Non-pigmented ciliary epithelial cell (primary cell): Measurements from ENCODE around the gene C1orf226.
A peak's percentile ranks its signal among the peaks of the same experiment; 100 is the strongest.

Experiments used
- DNase-seq: peaks from one replicate; pipeline ENCODE4 v3.0.0-alpha.2; 2010; ENCODE audit warnings: low read depth

The C1orf226 gene

DNA sequence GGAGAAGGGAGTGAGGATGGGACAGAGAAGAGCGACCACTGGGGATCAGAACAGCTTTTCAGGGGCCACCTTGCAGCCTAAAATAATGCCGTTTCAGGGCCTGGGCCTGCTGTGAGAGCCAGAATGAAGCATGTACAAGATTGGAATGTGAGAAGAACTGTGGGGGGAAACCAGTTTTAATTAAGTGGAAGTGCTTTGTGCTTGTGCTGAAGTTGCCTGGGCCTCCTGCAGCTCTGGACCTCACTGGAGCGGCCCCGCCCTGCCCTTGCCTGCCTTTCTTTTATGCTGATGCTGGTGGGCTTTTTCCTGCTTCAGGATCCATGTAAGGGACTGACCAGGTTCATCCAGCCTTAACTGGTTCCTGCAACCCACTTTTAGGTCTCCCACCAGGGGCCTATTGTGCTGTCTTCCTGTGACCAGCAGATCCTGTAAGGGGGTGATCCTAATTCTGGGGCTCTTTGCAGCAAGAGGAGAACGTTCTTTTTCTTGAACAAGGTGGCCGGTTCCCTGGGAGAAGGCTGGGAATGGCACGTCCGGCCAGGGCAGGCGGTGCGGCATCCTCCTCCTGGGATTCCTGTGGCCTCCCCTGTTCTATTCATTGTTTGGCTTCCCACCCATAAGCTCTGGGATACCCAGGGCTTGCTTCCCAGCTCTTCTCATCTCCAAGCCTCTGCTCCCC, 3.2 kb downstream of the C1orf226 start:
- DNase-seq: no peak

DNA sequence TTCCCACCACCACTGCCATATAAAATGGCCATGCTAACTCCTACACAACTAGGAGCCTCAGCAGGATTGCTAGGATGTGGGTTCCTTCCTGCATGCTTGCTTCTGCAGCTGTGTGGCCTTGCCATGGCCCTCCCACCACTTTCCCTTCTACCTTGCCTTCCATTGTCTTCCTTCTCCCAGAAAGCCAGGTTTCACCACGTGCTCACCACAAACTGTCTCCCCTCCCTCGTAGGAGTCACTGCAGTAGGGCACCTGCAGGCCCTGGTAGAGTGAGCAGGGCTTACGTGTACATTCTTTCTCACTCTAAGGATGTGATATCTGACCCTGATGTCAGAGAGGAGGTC, 3.7 kb downstream of the C1orf226 start:
- no peak for DNase-seq

DNA sequence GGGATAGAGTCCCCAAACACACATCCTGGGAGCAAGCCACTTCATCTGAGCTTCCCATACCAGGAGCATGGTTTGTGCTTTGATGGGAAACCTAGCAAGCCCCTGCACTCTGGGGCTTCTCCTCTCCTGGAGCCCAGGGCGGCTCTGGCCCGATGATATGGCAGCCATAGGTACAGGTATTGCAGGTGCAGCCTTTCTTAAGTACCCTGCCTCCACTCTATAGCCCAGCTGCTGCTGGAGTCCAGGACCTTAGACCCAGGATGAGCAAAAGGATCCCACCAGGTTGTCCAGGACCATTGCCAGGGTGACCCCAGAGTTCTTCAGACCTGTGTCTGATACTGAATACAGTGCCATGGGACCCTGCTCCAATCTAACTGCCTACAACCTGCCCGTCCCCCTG, 4.2 kb downstream of the C1orf226 start:
- no peak for DNase-seq

DNA sequence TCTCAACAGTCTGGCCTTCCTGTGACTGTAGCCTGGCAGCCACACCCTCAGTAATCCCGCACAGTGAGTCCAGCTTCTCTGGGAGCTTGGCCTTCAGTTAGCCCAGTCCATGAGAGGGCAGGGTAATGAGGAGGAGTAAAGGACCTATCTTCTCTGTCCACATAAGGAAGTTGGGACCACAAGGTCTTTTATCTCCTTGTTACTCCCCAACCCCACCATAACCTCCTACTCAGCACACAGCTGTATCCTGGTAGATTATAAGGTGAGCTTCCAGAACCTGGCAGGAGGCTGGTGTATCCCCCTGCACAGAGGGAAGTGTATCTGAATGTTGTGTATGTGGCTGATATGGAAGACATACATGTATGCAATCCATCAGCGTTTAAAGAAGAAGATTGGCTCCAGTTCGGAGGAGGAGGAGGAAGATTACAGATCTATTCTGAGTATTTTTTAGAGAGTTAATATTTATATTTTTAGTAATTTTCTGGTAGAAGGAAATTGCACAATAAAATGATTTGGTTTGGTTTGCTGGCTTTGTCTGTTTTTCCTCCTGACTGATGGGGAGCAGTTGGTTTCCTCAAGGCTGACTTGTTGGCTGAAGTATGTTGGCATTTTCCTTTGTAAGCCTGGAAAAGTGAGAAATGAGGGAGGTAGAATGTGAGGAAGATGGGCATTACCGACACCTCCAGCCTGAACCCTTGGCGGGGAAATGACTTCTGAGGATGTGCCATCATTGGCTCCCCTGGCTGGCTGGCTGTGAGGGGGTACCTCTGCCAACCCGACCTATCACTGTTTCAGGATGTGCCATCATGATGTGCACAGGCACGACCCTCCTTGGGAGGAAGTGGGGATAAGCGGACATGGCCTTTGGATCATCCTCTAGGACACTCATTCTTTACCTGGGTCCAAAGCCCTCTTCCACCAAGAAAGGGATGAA, 5.0 kb downstream of the C1orf226 start:
- DNase-seq: no peak

DNA sequence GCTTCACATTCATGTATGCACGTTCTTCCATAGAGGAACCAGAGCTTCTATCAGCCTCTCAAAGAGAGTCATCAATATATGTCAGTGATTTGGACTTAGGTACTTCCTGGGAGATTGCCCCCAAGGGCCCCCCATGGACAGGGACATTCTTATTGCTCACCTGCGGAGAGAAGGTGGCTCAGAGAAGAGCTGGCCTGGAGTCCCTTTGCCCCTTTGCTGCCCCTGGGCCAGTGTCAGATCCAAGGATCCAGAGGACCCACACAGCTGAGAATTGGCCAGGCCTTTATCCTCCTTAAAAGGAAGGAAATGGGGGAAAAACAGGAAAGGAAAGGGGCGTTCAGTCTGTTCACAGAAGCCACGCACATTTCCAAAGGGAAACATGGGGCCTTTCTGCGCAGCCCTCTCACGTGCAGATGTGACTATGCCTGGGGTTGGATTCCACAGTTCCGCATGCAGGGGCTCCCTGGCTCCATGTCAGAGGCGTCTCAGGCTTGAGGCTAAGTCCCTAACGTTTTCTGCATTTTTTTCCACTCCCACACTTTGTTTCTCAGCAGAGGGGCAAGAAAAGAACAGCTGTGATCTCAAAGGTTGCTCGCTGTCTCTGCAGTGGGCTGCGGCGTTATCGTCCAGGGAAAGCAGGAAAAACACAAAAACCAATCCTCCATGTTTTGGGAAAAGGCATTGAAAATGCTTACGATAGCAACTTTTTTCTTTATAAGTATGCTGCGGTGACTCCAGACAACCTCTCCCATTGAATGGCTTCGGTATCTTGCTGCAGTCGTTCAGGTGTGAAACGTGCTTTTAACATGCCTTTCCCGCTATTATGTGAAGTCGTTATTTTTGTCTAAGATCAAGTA, 5.9 kb downstream of the C1orf226 start:
- no peak for DNase-seq

DNA sequence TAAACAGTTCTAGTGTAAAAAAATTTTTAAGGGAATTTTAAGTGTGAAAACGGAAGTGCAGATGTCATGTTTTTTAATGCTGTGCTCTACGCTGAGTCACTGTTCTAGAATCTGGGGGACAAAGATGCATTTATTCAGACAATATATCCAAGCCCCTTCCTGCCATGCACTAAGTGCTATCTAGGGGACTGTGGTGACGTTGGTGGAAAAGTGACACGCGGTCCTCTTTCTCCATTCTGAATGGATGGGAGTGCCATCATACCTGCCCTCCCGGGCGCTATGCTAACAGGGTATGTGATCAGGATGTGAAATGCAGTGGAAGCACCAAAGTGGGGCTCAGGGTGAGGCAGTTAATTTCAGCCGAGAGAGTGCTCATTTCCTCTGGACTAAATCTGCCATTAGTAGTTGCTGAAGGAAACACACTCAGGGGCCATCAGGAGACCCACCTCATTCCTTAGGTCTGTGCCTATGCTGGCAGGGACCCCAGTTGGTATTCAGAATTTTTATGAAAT, 6.6 kb downstream of the C1orf226 start:
- DNase-seq: no peak

DNA sequence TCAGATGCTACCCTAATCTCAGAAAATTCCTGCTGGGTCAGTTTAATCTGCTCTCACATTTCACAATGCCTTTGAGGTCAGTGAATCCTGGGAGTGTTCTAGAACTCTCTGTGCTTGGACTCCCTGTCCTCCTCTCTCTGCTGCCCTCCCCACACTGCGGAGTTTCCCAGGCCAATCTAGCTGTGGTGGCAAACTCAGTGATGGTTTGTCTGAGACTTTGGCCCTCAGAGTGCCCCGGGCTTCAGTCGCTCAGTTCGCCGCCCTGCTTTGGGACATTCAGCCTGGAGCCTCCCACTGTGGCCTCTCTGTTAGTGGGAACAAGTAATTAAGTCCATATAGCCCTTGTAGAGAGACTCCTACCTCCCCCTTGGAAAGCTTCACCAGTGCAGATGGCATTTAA, 7.1 kb downstream of the C1orf226 start:
- no peak for DNase-seq

DNA sequence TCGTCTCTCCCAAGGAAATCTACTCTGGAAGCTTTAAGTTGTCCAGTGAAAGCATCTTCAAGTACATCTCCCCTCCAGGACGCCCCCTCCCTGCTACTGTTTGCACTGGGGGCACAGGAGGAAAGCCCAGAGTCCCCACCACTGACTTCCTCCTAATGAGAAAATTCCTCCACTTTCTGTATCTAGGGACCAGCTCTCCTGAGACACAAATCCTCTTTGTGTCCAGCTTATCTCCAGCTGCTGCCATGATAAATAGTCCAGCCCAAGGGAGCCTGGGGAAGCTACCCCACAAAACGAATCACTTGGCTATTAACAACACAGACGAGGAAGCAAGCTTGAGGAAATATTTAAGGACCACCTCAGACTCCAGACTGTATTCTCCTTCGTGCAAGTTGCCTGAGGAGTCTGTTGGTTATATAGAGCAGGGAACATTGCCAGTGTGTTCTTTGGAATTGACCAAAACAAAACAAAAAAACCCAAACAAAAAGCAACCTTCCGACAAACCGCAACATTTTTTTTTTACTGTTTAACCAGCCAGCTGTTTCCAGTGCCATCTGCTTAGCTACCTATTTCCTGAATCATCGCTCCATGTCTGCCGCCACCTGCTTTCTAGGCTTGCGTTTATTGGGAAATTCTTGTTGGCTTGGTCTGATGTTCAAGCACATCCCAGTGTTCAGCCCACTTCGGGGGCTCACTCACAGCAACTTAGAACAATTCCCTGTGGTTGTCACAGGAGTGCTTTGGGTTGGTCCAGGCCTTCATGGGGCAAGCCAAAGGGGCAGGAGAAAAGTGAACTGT, 7.7 kb downstream of the C1orf226 start:
- DNase-seq: no peak

DNA sequence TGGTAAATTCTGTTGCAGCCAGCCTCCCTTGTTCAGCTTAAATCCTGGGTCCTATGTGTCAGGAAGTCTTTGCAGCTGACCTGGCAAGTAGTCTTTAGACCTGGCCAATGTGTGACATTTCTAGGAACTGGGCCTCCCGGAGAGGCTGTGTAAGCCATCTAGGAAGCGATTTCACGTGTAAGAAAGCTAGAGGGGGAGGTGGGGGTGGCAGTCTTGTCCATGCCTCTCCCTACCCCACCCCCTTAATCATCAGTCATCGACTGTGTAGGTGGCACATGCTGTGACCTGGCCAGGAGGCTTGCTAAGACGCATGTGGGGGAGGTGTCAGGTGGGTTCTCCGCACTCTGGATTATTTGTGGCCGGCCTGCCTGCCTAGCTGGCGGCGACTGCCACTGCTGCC, 8.4 kb downstream of the C1orf226 start:
- no peak for DNase-seq

DNA sequence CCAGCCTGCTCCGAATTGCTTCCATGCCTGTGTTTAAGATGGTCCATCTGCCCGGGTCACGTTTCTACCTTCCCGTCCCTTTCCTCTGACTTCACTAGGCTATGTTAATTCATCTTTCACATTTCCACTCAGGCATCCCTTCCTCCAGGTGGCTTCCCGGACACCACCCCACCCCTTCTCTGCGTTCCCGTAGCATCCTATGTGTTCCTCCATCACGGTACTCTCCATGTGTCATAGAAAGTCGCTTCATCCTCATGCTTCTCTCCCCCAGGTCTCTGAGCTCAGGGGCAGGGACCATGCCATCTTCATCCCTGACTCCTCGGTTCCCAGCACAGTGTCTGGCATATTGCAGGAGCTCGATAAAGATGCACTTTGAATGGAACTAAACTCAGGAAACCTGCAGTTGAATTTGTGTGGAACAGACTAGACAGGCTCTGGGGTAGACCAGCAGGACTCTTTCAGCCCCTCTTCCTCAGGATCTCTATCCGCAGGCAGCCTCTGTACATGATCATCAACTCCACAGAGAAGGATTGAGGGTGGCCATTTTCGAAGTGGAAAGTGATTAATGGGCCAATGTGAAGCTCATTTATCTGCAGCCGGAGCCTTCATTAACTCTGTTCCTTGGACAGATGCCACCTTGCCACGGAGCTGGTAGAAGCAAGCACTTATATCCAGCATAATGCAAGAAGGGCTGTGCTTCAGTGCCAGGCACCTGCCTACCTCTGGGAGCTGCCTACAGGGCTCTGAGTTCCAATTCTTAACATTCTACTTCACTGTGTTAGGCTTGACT, 9.1 kb downstream of the C1orf226 start:
- DNase-seq: no peak

DNA sequence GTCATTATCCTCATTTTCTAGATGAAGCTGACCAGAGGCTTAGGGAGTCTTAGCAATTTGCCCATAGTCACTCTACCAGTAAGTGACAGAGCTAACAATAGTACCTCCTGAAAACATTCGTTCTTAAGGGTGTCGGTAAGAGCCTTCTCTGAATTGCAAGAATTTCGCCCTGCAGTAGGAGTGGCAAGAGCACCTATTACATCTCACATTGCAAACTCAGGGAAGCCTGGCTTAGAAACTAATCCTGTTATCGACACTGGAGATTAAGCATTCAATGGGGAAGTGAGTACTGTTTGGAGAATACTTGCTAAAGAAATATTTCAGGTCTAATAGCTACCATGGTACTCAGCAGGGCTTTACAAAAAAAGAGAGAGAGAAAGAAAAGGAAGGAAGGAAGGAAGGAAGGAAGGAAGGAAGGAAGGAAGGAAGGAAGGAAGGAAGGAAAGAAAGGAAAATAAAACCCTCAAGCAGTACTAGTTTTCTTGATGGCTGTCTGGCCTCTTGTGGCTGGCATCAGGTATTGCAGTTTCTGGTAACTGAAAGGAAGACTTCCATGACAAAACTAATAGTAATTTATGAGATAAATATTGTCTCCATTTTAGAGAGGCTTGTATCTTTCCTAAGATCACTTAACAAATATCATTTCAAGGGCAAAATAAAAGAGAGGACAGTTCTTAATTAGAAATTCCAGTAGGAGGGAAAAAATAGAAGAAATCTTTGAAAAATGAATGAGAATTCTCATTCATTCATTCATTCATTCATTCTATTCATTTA, 10.4 kb downstream of the C1orf226 start:
- no peak for DNase-seq

DNA sequence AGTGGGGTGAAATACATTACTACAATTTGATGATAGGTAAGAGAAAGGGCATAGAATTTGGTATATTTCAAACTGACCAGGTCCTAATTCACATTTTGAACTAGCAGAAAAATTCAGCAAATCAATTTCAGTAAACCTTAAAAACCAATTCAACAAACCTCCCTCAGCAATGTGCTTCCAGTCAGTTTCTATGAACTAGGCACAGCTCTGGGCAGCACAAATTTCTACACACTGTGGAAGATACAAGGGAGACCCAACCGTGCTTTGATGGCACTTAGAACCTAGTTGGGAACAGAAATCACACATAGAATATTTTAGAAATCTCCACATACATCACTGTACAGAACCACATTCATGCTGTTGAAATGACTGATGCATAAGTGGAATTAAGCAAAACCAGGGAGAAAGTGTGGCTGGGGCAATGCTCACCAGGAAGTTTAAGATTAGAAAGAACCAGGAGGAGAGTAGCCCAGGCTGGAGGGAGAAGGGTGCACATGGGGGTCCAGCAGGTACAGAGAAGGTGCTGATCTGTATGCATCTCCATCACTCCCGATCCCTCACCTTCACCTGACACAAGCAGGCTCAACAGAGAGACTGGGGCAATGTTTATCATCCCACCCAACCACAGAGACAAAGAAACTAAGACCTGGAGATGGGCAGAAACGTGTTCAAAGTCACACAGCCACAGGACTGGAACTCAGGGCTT, 14.8 kb downstream of the C1orf226 start:
- no peak for DNase-seq

DNA sequence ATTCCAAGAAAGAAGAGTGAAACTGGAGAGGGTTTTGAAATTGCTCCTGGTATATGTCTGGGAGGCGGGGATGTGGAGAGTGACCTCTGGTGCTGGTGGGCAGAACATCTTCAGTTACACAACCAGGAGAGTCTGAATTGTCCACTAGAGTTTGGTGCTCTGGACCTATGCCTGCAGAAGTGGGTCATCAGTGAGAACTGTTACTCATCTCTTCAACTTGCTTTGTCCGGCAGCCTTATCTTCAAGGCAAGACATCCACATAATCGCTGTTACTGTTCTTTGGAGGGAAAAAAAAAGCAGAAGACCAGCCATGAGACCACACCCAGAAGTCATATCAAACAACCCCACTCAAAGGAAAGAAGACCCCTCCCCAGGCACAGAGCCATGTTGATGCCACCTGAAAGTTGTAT, 15.5 kb downstream of the C1orf226 start:
- no peak for DNase-seq

DNA sequence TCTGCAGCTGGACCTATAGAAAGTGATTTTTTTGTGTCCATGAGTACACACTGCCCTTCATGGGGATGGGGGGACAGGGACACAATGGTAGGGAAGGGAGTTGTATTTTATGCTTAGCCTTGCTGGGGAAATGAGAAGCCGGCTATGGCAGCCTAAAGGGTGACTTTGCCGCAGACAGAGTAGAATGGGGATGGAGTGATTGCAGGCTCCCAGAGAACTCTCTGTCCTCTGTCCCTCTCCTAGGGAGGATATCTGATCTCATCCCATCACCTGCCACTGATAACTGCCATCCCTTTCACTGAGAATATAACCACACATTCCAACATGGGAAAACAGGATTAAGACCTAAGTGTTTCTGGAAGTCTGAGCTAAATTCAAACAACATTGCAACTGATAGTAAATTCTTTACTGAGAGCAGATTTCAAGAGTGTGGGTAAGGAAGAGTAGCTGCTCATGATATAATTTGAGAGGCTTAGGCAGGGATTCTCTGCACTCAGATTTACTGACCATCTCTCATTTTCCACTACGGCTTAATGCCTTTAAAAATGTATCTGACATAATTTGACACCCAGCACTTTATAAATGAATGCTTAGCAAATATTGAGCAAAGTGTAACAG, 16.5 kb downstream of the C1orf226 start:
- no peak for DNase-seq

DNA sequence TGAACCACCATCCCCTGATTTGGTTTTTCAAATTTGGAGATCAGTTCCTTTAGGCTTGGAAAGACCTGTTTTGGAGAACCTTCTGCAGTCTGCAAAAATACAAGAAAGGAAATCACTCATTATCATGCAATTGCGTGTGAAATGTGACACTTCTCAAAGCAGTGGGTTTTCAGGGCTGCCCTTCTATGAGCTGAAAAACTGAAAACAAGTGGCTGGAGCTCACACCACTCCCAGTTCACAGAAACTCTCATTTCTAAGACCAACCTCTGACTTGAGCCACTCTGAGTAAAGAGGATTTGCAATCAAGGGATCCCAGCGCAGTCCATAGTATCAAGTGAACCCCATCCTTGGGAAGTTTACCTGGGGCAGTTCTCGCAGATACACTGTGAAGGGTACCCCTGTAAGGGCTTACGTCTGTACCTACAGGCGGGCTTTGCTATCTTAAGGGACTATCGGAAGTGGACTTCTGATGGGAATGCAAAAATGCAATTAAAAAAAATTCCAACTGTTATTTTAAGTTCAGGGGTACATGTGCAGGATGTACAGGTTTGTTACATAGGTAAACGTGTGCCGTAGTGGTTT, 17.6 kb downstream of the C1orf226 start:
- no peak for DNase-seq

DNA sequence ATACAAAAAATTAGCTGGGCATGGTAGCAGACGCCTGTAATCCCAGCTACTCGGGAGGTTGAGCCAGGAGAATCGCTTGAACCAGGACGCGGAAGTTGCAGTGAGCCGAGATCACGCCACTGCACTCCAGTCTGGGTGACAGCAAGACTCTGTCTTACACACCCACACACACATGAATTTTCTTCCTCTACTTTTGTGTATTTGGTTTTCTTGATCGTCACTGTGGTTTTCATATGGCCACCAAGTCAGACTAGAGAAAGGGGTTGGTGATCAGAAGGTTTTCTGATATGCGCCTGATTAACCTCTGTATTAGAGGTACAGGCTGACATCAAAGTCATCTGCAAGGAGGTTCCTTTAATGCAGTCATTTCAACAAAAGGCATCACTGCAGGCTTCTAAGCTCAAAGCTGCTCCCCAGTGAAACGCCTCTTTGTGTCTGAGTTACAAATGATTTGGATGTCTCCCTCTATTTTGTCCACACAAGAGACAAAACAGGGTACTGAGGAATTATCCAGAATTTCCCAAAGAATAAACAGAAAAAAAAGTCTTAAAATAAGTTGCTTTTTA, 19.3 kb downstream of the C1orf226 start:
- DNase-seq: no peak

DNA sequence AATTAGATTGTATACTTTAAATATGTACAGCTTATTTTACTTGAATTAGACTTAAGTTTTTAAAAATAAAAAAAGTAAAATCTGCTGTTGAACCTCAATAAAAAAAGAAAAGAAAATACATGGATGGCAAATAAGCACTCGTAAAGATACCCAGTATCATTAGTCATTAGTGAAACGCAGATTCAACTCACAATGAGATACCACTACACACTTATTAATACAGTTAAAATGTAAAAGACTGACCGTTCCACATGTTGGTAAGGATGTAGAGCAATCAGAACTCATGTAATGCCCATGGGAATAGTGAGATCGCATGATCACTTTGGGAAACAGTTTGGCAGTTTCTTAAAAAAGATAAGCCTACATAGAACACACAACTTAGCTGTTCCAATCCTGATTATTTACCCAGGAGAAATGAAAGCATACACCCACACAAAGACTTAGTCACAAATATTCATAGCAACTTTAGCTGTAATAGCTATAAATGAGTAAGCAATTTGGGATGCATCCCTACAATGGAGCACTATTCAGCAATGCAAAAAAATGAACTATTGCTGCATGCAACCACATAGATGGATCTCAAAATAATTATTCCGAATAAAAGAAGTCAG, 23.1 kb downstream of the C1orf226 start:
- peak; percentile 70 for DNase-seq

DNA sequence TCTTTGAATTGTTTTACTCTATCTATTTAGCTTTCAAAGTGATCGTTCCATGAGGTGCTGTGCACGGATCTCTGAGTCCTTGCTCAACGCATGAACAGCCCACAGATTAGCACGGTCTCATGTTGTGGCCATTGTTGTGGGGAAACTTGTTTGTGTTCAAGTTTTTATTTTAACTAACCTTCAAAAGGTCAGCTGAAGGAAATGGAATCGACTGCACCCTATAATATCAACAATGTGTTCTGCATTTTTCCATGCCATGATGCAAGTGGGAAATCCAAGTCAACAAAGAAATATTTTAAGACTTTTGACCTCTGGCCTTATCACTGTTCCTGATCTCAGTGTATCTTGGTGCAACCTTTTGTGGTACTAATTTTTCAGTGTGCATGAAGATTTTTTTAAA, 24.3 kb downstream of the C1orf226 start:
- no peak for DNase-seq
